ENCODE data around the gene KLHDC8B.

- TF ChIP-seq POLR2A (IDR thresholded peaks at IDR 0.05; ENCODE audit: low read depth, low read length) (no peak), POLR2AphosphoS5 (IDR thresholded peaks at IDR 0.05; ENCODE audit: low read depth, low read length) (no peak), TAF1 (IDR thresholded peaks at IDR 0.05; ENCODE audit: low read depth, low read length) (no peak), SPI1 (IDR thresholded peaks at IDR 0.05; ENCODE audit: low read depth, low read length) (no peak)
Observed at GRCh38 chr3:49163609-49164008, 7.8 kb upstream of the KLHDC8B start.
